ENCODE measurements around the gene KAT8.
"Not testable (repeated sequence)": the region's sequence is repeated elsewhere in the genome, so short reads cannot be mapped to it uniquely, and the experiment has no call there.

KAT8 gene

GRCh38 chr16:31083981-31084380, 33.5 kb upstream of the KAT8 start:
- DNase-seq, result no peak

DNA sequence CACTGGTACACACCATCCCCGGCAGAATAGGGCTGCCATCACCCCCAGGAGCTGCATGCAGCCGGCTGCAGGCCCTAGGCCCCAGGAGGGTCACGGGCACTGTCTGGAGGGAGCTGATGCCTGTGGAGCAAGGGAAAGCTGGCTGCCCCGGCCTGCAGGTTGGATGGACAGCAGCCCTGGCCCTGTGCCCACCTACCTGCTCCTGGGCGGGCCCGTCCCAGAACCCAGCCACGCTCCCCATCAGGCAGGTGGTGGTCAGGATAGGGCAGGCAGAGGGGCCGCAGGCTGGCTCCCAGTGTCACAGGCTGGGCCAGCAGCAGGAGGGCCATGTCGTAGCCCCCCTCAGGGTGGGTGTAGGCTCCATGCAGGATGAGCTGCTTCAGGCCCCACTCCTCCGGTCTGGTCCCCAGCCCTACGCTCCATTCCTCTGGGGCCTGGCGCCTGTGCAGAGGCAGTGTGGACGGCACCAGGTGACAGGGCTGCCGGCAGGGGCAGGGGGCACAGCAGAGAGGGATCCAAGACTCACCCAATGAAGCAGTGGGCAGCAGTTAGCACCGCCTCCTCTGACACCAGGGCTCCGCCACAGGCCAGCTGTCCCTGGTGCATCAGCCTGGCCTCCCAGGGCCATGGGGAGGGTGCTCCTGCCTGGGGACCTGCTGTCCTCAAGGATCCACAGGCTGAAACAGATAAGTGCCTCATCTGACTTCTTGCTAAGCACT, 32.7 kb upstream of the KAT8 start:
- no peak for DNase-seq

DNA sequence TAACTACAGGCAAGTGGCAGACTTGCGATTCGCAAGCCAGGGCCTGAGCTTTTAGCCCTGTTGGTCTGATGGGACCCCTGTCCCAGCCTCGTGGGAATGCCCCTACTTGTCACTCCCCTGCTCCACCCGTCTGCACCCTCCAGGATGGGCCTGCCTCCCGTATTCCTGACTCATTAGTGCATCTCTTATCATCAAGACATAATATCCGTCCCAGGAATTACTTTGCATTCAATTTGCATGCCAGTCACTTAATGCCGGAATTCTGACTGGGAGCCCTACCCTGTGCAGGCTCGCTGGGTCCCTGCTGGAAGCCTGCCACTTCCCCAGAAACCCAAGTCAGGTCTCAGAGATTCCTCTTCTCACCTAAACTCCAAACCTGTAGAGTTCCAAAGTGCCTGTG, 32.1 kb upstream of the KAT8 start:
- no peak for DNase-seq

DNA sequence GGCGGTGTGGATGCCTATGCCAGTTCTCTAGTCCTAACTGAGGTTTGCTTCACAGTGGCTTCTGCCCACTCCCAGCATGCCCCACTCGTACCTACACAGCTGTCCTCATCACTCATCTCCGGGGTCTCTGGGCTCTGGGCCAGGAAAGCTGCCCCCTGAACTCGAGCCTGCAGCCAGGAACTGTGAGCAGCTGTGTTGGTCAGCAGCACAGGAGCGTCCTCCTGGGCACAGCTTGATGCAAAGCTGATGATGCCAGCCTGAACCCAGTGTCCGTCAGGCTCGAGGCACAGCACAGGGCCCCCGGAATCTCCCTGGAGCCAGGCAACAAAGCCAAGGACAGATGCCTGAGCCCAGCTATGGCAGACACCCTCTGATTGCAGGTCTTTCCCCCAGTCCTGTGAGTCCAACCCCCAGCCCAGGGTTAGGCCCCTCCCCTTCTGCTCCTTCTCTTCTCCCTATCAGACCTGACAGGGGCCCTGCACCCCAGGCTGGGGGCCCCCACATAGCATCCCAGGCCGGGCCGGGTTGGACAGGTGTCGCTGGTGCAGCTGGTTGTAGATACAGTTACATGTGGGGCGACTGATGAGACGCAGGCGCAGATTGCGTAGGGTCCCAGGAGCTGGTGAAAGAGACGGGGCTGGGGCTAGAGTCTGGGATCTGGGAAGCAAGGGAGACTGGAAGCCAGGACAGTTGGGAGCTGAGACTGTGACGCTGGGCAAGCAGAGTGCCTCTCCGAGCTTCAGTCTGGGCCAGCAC, 31.4 kb upstream of the KAT8 start:
- no peak for DNase-seq

- DNase-seq, result no peak
Measured at GRCh38 chr16:31086629-31086906, 30.9 kb upstream of the KAT8 start.

GRCh38 chr16:31087481-31087880, 30.0 kb upstream of the KAT8 start:
- no peak for DNase-seq

DNA sequence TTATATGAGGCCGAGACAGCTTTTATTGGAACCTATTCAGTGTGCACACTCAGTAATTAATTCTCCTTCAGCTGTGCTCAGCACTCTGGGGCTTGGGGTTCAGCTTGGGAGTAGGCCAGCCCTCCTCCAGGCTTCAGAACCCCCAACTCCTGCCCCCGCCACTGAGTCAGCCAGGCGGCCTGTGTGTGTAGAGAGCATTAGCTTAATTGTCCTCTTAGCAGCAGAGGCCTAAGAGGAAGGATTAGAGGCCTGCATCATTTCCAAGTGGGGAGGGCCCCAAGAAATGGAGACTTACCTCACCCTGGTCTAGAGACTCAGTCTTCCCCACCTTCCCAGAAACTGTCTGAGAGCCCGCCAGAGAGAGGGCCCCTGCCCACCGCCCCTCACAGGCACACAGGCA, 29.5 kb upstream of the KAT8 start:
- DNase-seq, result no peak

DNA sequence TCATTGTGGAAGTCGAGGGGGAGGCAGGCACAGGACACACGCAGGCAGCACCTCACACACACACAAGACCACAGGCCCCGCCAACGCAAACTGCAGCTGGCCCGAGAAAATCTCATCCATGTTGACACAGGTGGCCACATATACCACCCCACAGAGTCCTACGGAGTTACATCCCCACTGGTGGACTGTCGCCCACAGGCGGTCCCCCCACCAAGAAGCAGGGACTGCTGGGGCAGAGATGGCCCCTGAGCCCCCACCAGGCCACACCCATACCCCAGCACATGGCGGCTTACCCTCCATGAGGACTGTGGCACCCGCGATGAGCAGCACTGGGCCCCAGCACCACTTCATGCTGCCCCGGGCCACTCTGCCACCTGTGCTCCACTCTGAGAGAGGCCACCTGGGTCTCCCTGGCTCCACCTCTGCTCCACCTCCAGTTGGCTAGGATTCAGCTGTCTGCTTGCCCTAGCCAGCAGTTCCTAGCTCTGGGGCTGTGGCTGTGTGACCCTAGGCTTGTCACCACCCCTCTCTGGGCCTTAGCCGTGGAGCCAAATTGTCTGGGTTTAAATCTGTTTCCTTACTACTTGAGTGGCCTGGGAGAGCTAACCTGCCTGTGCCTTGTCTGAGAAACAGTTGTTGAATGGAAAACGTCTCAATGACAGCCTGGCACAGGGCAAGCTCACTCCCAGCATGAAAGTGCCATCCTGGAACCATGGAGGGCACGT, 28.8 kb upstream of the KAT8 start, which contains the start of gene PRSS53:
TSS of gene PRSS53 (minus strand) at position 485 of the 725 bp plus-strand sequence. CDS start at position 351, 134 bp downstream.
- DNase-seq, result no peak

DNA sequence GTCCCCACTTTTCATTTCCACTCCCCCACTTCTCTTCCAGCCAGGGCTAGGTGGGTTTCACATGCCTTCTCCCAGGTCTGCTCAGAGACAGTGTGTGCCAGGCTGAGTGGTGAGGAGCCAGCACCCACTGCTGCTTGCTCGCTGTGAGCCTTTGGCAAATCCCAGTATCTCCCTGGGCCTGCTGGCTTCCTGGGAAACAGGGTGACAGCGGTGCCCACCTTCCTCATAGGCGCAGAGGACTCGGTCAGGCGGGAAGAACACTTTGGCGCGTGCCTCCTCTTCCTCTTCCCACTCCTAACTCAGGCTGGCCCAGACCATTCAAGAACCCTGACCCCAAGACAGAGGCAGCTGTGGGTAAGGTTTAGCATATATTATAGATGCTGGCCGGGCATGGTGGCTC, 28.3 kb upstream of the KAT8 start:
- DNase-seq, result no peak

DNA sequence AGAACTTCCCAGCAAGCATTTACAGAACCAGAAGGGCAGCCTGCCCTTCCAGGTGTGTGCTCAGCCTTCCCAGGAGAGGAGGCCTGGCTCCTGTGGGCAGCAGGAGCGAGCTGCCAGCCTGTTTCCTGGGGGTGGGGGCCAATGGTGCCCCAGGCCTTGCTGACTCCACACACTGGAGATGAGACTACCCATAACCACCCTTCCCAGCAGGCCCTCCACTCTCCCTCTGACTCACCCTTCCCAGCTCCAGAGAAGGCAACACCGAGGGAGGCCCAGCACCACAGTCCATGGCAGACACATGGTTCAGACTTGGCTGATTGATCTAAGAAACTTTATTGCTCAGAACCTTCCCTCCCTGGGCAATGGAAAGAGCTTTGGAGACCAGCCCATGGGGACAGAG, 26.9 kb upstream of the KAT8 start:
- DNase-seq, result peak; percentile 20

GRCh38 chr16:31092330-31092729, 25.1 kb upstream of the KAT8 start:
- DNase-seq, result no peak

DNA sequence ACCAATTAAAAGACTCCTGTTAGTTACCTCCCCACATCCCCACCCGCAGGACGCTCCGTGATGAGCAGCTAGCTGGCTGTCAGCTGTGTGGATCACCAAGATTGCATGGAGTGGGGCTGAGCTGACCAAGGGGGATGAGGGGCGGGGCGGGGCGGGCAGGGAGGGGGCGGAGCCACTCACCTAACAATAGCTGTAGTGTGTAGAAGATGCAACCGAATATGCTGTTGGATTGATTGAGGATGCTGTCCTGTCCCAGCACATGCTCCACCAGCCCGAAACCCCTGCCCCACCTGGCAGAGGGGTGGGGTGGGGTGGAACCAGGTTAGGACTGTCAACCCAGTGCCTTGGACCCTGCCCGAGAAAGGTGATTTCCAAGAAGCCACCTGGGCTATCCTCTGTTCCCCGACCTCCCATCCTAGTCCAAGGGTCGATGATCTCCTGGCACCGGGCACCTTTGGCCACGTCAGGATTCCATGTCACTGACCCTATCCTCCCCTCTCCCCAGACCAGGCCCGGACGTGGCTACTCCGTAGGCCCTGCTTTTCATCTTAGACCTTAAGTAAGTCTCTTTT, 24.2 kb upstream of the KAT8 start:
- DNase-seq, result peak; percentile 47

DNA sequence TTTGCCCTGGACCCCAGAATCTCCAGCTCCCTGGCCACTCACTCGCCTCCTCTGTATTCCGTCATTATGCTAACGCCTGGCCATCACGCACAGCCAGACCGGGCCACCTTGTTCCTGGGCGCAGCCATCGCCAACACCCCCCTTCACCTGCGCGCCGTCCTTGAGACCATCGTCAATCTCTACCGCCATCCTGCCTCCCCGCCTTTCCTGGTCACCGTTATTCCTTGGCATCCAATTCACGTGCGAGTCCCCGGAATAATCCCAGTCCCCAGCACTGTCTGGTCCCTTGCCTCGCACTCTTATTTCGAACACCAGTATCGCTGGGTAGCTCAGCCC, 23.4 kb upstream of the KAT8 start:
- no peak for DNase-seq

- DNase-seq, result peak; percentile 97
Measured at GRCh38 chr16:31094424-31095120, 22.9 kb upstream of the KAT8 start, which contains the start of gene VKORC1. VKORC1 (minus strand) TSS chr16:31094797; CDS start chr16:31094729, 68 bp downstream.

GRCh38 chr16:31099860-31100638, 17.4 kb upstream of the KAT8 start:
- DNase-seq, result no peak

GRCh38 chr16:31100876-31101641, 16.4 kb upstream of the KAT8 start:
- DNase-seq, result not testable (repeated sequence)

GRCh38 chr16:31105677-31106213, 11.7 kb upstream of the KAT8 start:
- DNase-seq, result peak; percentile 59

GRCh38 chr16:31106509-31107464, 10.7 kb upstream of the KAT8 start:
- DNase-seq, result no peak

GRCh38 chr16:31107465-31107867, 10.0 kb upstream of the KAT8 start:
- DNase-seq, result no peak

Data from fibroblast of skin of abdomen (primary cell).